BLaER1 treated with 17β-estradiol and CSF1 and Interleukin-3, amounts not matched to agents 10 nM and 100 nM (cell line): ENCODE measurements around the gene BDH1.
"Not testable (repeated sequence)": the region's sequence is repeated elsewhere in the genome, so short reads cannot be mapped to it uniquely, and the experiment has no call there.

Source experiments
- H3K27ac ChIP-seq, 11 experiments: shearing (Covaris generic); formaldehyde crosslinking; 2 replicates each; pipeline ENCODE4 v1.8.1; 2022
- H3K27me3 ChIP-seq, 11 experiments: shearing (Covaris generic); formaldehyde crosslinking; 2 replicates each; pipeline ENCODE4 v1.8.1; 2022
- H3K36me3 ChIP-seq, 11 experiments: shearing (Covaris generic); formaldehyde crosslinking; 2 replicates each; pipeline ENCODE4 v1.8.1; 2022
- H3K4me1 ChIP-seq, 10 experiments: shearing (Covaris generic); formaldehyde crosslinking; 2 replicates each; pipeline ENCODE4 v1.8.1; 2022
- H3K4me2 ChIP-seq, 11 experiments: shearing (Covaris generic); formaldehyde crosslinking; 2 replicates each; pipeline ENCODE4 v1.8.1; 2022
- H3K4me3 ChIP-seq, 10 experiments: shearing (Covaris generic); formaldehyde crosslinking; 2 replicates each; pipeline ENCODE4 v1.8.1; 2022
- H3K9ac ChIP-seq, 11 experiments: shearing (Covaris generic); formaldehyde crosslinking; 2 replicates each; pipeline ENCODE4 v1.8.1; 2022
- H3K9me3 ChIP-seq, 11 experiments: shearing (Covaris generic); formaldehyde crosslinking; replicated peaks in 1 of 11; 2 replicates each; pipeline ENCODE4 v1.8.1; 2022
- H4K20me1 ChIP-seq, 11 experiments: shearing (Covaris generic); formaldehyde crosslinking; 2 replicates each; pipeline ENCODE4 v1.8.1; 2022
- Cebpa-rat ChIP-seq, 11 experiments: shearing (Covaris generic); IDR thresholded peaks; 2 replicates each; pipeline ENCODE4 v1.8.1; 2022

BDH1 gene

GRCh38 chr3:197567904-197568681 lies 12.3 kb upstream of the BDH1 start:
- TF ChIP-seq Cebpa-rat (IDR thresholded peaks at IDR 0.05), result no peak
- H4K20me1 ChIP-seq, result no peaks in the 10 kb centered on the region
- H3K27me3 ChIP-seq, result no peaks in the 10 kb centered on the region
- H3K4me3 ChIP-seq, result no peak overlapping the region
- H3K9me3 ChIP-seq, result peaks cover 77 to 92% (median 84%) of the 10 kb centered on the region in 11 experiments
- H3K4me1 ChIP-seq, result no peaks in the 10 kb centered on the region; a peak in 1 of 20 replicates
- H3K9ac ChIP-seq, result no peak overlapping the region
- H3K27ac ChIP-seq, result no peak overlapping the region
- H3K4me2 ChIP-seq, result no peak overlapping the region
- H3K36me3 ChIP-seq, result peaks cover 0 to 4% (median 0%) of the 10 kb centered on the region in 11 experiments; a peak in 3 of 22 replicates

- not testable (repeated sequence) for H4K20me1 ChIP-seq, H3K4me2 ChIP-seq, H3K9ac ChIP-seq, H3K27ac ChIP-seq, H3K27me3 ChIP-seq, H3K36me3 ChIP-seq, H3K4me3 ChIP-seq
- peaks cover 13 to 19% (median 16%) of the 10 kb centered on the region in 10 experiments for H3K4me1 ChIP-seq
- peaks cover 68 to 98% (median 88%) of the 10 kb centered on the region in 11 experiments for H3K9me3 ChIP-seq
Observed at GRCh38 chr3:197566155-197566554, 10.4 kb upstream of the BDH1 start.

- Histone ChIP-seq H4K20me1 (no peaks in the 10 kb centered on the region), H3K9me3 (peaks cover 49 to 84% (median 72%) of the 10 kb centered on the region in 11 experiments), H3K4me3 (no peak overlapping the region; a peak in 1 of 20 replicates), H3K4me1 (peaks cover 13 to 20% (median 16%) of the 10 kb centered on the region in 10 experiments), H3K27me3 (no peaks in the 10 kb centered on the region), H3K36me3 (peaks cover 0 to 4% (median 0%) of the 10 kb centered on the region in 11 experiments; a peak in 3 of 22 replicates), H3K4me2 (no peak overlapping the region), H3K27ac (no peak overlapping the region), H3K9ac (no peak overlapping the region)
- no peak for TF ChIP-seq Cebpa-rat (IDR thresholded peaks at IDR 0.05)
Observed at GRCh38 chr3:197564097-197564843, 8.5 kb upstream of the BDH1 start.

- Histone ChIP-seq H3K9me3 (peaks cover 36 to 69% (median 61%) of the 10 kb centered on the region in 11 experiments), H3K4me2 (peak overlapping the region; percentile 44 to 79 (median 71)), H3K36me3 (peaks cover 0 to 4% (median 0%) of the 10 kb centered on the region in 11 experiments; a peak in 3 of 22 replicates), H4K20me1 (no peaks in the 10 kb centered on the region), H3K4me1 (peaks cover 13 to 26% (median 21%) of the 10 kb centered on the region in 10 experiments), H3K4me3 (peak overlapping the region in 3 of 10 experiments; percentile 8 to 51 (median 30); a peak in 2 of 20 replicates), H3K27me3 (no peaks in the 10 kb centered on the region), H3K9ac (peak overlapping the region in 7 of 11 experiments; percentile 37 to 71 (median 45); a peak in 11 of 22 replicates), H3K27ac (peak overlapping the region in 9 of 11 experiments; percentile 16 to 87 (median 74); a peak in 15 of 22 replicates)
- no peak for TF ChIP-seq Cebpa-rat (IDR thresholded peaks at IDR 0.05)
Observed at GRCh38 chr3:197562398-197563251, 6.9 kb upstream of the BDH1 start.

GRCh38 chr3:197561926-197562325 lies 6.2 kb upstream of the BDH1 start:
- peaks cover 13 to 32% (median 25%) of the 10 kb centered on the region in 10 experiments for H3K4me1 ChIP-seq
- peaks cover 0 to 4% (median 0%) of the 10 kb centered on the region in 11 experiments; a peak in 3 of 22 replicates for H3K36me3 ChIP-seq
- peak overlapping the region in 7 of 11 experiments; percentile 37 to 71 (median 45); a peak in 12 of 22 replicates for H3K9ac ChIP-seq
- peak overlapping the region in 10 of 11 experiments; percentile 24 to 87 (median 73); a peak in 18 of 22 replicates for H3K27ac ChIP-seq
- H3K4me2 ChIP-seq, result peak overlapping the region; percentile 44 to 79 (median 71)
- no peaks in the 10 kb centered on the region for H4K20me1 ChIP-seq
- no peaks in the 10 kb centered on the region for H3K27me3 ChIP-seq
- peak overlapping the region in 3 of 10 experiments; percentile 8 to 51 (median 30); a peak in 2 of 20 replicates for H3K4me3 ChIP-seq
- TF ChIP-seq Cebpa-rat (IDR thresholded peaks at IDR 0.05), result no peak
- H3K9me3 ChIP-seq, result peaks cover 35 to 62% (median 54%) of the 10 kb centered on the region in 11 experiments

- no peaks in the 10 kb centered on the region; a peak in 2 of 22 replicates for H3K36me3 ChIP-seq
- no peak for TF ChIP-seq Cebpa-rat (IDR thresholded peaks at IDR 0.05)
- peaks cover 12 to 40% (median 32%) of the 10 kb centered on the region in 11 experiments for H3K9me3 ChIP-seq
Observed at GRCh38 chr3:197559651-197560050, 3.9 kb upstream of the BDH1 start.

GRCh38 chr3:197554562-197555280 lies 1.0 kb downstream of the BDH1 start:
- H3K9me3 ChIP-seq, result peaks cover 0 to 9% (median 0%) of the 10 kb centered on the region in 11 experiments; a peak in 2 of 22 replicates
- peak overlapping the region; percentile 71 to 95 (median 84); a peak in 21 of 22 replicates for H3K27ac ChIP-seq
- H3K4me1 ChIP-seq, result peaks cover 21 to 45% (median 28%) of the 10 kb centered on the region in 10 experiments
- H4K20me1 ChIP-seq, result peaks cover 0 to 27% (median 10%) of the 10 kb centered on the region in 11 experiments; a peak in 10 of 22 replicates
- no peaks in the 10 kb centered on the region for H3K27me3 ChIP-seq
- peak overlapping the region; percentile 78 to 96 (median 86) for H3K4me2 ChIP-seq
- peak overlapping the region; percentile 69 to 90 (median 80) for H3K4me3 ChIP-seq
- H3K36me3 ChIP-seq, result peaks cover 0 to 25% (median 17%) of the 10 kb centered on the region in 11 experiments; a peak in 18 of 22 replicates
- TF ChIP-seq Cebpa-rat (IDR thresholded peaks at IDR 0.05), result no peak
- H3K9ac ChIP-seq, result peak overlapping the region; percentile 79 to 94 (median 85)

More at GRCh38 chr3:197559651-197560050, 3.9 kb upstream of the BDH1 start:
- H3K27me3 ChIP-seq, result no peaks in the 10 kb centered on the region
- H3K9ac ChIP-seq, result no peak overlapping the region
- no peak overlapping the region for H3K4me2 ChIP-seq
- no peak overlapping the region for H3K4me3 ChIP-seq
- H4K20me1 ChIP-seq, result no peaks in the 10 kb centered on the region
- peaks cover 20 to 43% (median 36%) of the 10 kb centered on the region in 10 experiments for H3K4me1 ChIP-seq
- H3K27ac ChIP-seq, result no peak overlapping the region
